A549 (cell line): ENCODE results near the gene FXN. TPM values are rescaled to one million over a fixed set of nuclear protein-coding genes. Genes with fewer than 3 reads are reported as not detected.

Experiments used
- ATAC-seq, 2 experiments: fragments of 200-7000 bp in 1 of 2; fragments of >200 bp in 1 of 2; cut with Nextera tagmentation in 1 of 2; cut with Tn5 transposase in 1 of 2; 3 replicates each; pipeline versions ENCODE4 v1.8.0 to v1.9.1; 2018 to 2020; ENCODE audit warnings: mild to moderate bottlenecking in 1 of 2, moderate library complexity in 1 of 2
- CTCF ChIA-PET: fragments of 300-600 bp; sonication (Branson Sonifier 250); formaldehyde crosslinking; extraction: SDS; loops from one replicate; lab custom pipeline; 2021; ENCODE audit warnings: antibody characterized with exemption, inconsistent platforms; lab: Yijun Ruan, JAX
- POLR2A ChIA-PET: fragments of 350-600 bp; formaldehyde crosslinking; extraction: SDS; loops from one replicate; lab custom pipeline; 2021; ENCODE audit warnings: antibody characterized with exemption, inconsistent platforms; lab: Yijun Ruan, JAX
- DNase-seq, 2 experiments: peaks; one replicate each; pipeline versions ENCODE4 v3.0.0 to v3.0.0-alpha.2; 2011 to 2016; ENCODE audit warnings: low read depth in 1 of 2, low spot score in 1 of 2
- FAIRE-seq: peaks from 2 replicates; lab custom pipeline; 2011; peaks lifted over from hg19 to GRCh38; lab: Jason Lieb, UNC
- H3K27ac ChIP-seq, 2 experiments: fragments of >200 bp; sonication (Bioruptor Twin); formaldehyde crosslinking; 3 replicates each; pipeline ENCODE4 v1.5.1; 2016 to 2017
- H3K4me1 ChIP-seq: fragments of >200 bp; sonication (Bioruptor Twin); formaldehyde crosslinking; 3 replicates; pipeline ENCODE4 v1.6.1; 2016
- H3K4me2 ChIP-seq: fragments of >200 bp; sonication (Bioruptor Twin); formaldehyde crosslinking; 3 replicates; pipeline ENCODE4 v1.6.1; 2016
- H3K4me3 ChIP-seq: fragments of >200 bp; sonication (Bioruptor Twin); formaldehyde crosslinking; 3 replicates; pipeline ENCODE4 v1.5.1; 2016
- H3K9me3 ChIP-seq: fragments of >200 bp; sonication (Bioruptor Twin); formaldehyde crosslinking; 3 replicates; pipeline ENCODE4 v1.6.1; 2016
- CBX2 ChIP-seq: fragments of 200-600 bp; sonication (generic); IDR thresholded peaks from 2 replicates; pipeline ENCODE4 v1.6.1; 2016; ENCODE audit warnings: low read depth, mild to moderate bottlenecking, borderline replicate concordance
- CEBPB ChIP-seq, 2 experiments: fragments of >200 bp in 1 of 2; sonication (Bioruptor Twin) in 1 of 2; formaldehyde crosslinking in 1 of 2; IDR thresholded peaks; 2 replicates each; pipeline ENCODE4 v1.6.1; 2012 to 2016
- CHD2 ChIP-seq: fragments of 150-350 bp; IDR thresholded peaks from 2 replicates; pipeline ENCODE4 v1.6.1; 2014; ENCODE audit warnings: low read length; ENCODE audit not compliant: partially characterized antibody
- EHF ChIP-seq: fragments of 250-450 bp; sonication (Bioruptor Pico); IDR thresholded peaks from 2 replicates; pipeline ENCODE4 v1.5.0; 2020; ENCODE audit warnings: mild to moderate bottlenecking
- EP300 ChIP-seq, 2 experiments: fragments of >200 bp; sonication (Bioruptor Twin); formaldehyde crosslinking; IDR thresholded peaks; 2 replicates in 1 of 2; 3 replicates in 1 of 2; pipeline ENCODE4 v1.6.1; 2016 to 2017
- FOXS1 ChIP-seq: fragments of 250-450 bp; sonication (Bioruptor Pico); IDR thresholded peaks from 2 replicates; pipeline ENCODE4 v1.5.0; 2020; ENCODE audit warnings: mild to moderate bottlenecking, moderate library complexity
- GATA3 ChIP-seq: IDR thresholded peaks from 2 replicates; pipeline ENCODE4 v1.6.1; 2012; ENCODE audit warnings: borderline replicate concordance
- HEYL ChIP-seq: fragments of 250-450 bp; sonication (Bioruptor Pico); IDR thresholded peaks from 2 replicates; pipeline ENCODE4 v1.8.0; 2021; ENCODE audit warnings: mild to moderate bottlenecking, moderate library complexity
- HMGXB4 ChIP-seq: fragments of 250-450 bp; sonication (Bioruptor Pico); IDR thresholded peaks from 2 replicates; pipeline ENCODE4 v1.5.0; 2021; ENCODE audit warnings: mild to moderate bottlenecking, moderate library complexity, borderline replicate concordance
- MAZ ChIP-seq: fragments of 150-350 bp; IDR thresholded peaks from 2 replicates; pipeline ENCODE4 v1.6.1; 2014; ENCODE audit warnings: antibody characterized with exemption, low read depth, low read length, borderline replicate concordance
- NPAS2 ChIP-seq: fragments of 250-450 bp; sonication (Bioruptor Pico); IDR thresholded peaks from 2 replicates; pipeline ENCODE4 v1.8.0; 2022; ENCODE audit warnings: mild to moderate bottlenecking, moderate library complexity, borderline replicate concordance
- RCOR1 ChIP-seq: fragments of 150-350 bp; IDR thresholded peaks from 2 replicates; pipeline ENCODE4 v1.6.1; 2014; ENCODE audit warnings: antibody characterized with exemption, low read length, low read depth
- REST ChIP-seq: fragments of 200-600 bp; sonication (generic); IDR thresholded peaks from 2 replicates; pipeline ENCODE4 v1.6.1; 2016; ENCODE audit warnings: antibody characterized with exemption, mild to moderate bottlenecking, moderate library complexity
- SMC3 ChIP-seq: fragments of >200 bp; sonication (Bioruptor Twin); formaldehyde crosslinking; IDR thresholded peaks from 3 replicates; pipeline ENCODE4 v1.6.1; 2018; ENCODE audit warnings: inconsistent platforms
- SREBF2 ChIP-seq: fragments of 450-650 bp; IDR thresholded peaks from 2 replicates; pipeline ENCODE4 v1.6.1; 2014; ENCODE audit warnings: mild to moderate bottlenecking, moderate library complexity
- TP53 ChIP-seq: fragments of 250-450 bp; sonication (Bioruptor Pico); IDR thresholded peaks from 2 replicates; pipeline ENCODE4 v1.5.0; 2021; ENCODE audit warnings: mild to moderate bottlenecking, moderate library complexity
- ZC3H11A ChIP-seq: fragments of 450-650 bp; IDR thresholded peaks from 2 replicates; pipeline ENCODE4 v1.6.1; 2014; ENCODE audit warnings: antibody characterized with exemption, mild to moderate bottlenecking
- ZFP36 ChIP-seq: fragments of 450-650 bp; IDR thresholded peaks from 2 replicates; pipeline ENCODE4 v1.6.1; 2014; ENCODE audit warnings: borderline replicate concordance; ENCODE audit not compliant: partially characterized antibody
- WGBS: methylation state at CpG from one replicate; pipeline ENCODE4 v1.1.6; 2017; ENCODE audit errors: missing lambda C conversion rate; 5-methylcytosine and 5-hydroxymethylcytosine counted together
- polyA plus RNA-seq, 4 experiments: library from polyadenylated mRNA; depleted of rRNA in 3 of 4; stranded (reverse); fragments of >200 nt; fragmentation: RNase III in 1 of 4; extraction: RNeasy Plus Mini Kit Qiagen cat#74134 plus additional on column Dnase treatment in 1 of 4; gene quantifications; 2 replicates in 3 of 4; 3 replicates in 1 of 4; pipeline ENCODE4 v1.2.3, GENCODE V29; 2011 to 2017
- TF ChIP-seq, protein P1 (sequence below): fragments of 250-450 bp; sonication (Bioruptor Pico); IDR thresholded peaks from 2 replicates; pipeline ENCODE4 v1.5.0; 2020; ENCODE audit warnings: low read depth, mild to moderate bottlenecking, moderate library complexity
- TF ChIP-seq, protein P2 (sequence below): fragments of >200 bp; sonication (Bioruptor Twin); formaldehyde crosslinking; IDR thresholded peaks from 3 replicates; pipeline ENCODE4 v1.5.1; 2016

Gene FXN
- polyA plus RNA-seq, 2 of the 4 experiments (the other 2 are of a cell fraction): 22.5 to 26.0 TPM

DNA sequence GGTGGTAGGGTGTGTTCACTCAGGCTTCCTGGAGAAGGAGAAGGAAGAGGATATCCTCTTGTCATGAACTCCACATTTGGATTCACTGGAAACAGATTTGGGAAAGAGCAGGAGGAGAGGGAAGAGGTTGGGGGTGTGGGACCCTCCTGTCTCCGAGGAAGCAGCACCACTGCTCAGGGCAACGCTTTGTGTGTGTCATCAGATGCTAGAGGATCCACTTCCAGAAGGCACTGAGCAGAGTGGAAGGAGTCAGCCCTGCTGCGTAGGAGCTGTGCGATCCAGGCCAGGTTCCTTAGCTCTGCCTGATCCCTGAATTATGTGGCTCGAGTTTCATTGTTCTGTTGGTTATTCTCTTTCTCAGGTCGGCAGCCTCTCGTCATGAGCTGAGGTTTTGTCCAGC is 101.2 kb downstream of the FXN start:
- ChIA-PET CTCF (interaction anchor here (1.1 to 1.5 kb wide), 2 partner anchors 27 to 79 kb away, joined by 3 read pairs; no protein-coding TSS in a partner anchor), POLR2A (no interaction called here)
- Histone ChIP-seq H3K9me3 (no peaks in the 10 kb centered on the region), H3K4me3 (no peak overlapping the region), H3K4me2 (no peak overlapping the region), H3K27ac (no peak overlapping the region), H3K4me1 (peaks cover 3% of the 10 kb centered on the region; the same call in 1 of the 3 replicates)
- TF ChIP-seq CHD2: no peak
- TF ChIP-seq ZC3H11A: no peak
- no peak for TF ChIP-seq HEYL (CRISPR knock-in tag)
- TF ChIP-seq MAZ: no peak
- TF ChIP-seq ZFP36: no peak
- TF ChIP-seq EHF (CRISPR knock-in tag): no peak
- TF ChIP-seq HMGXB4 (CRISPR knock-in tag): no peak
- TF ChIP-seq, protein P1, sequence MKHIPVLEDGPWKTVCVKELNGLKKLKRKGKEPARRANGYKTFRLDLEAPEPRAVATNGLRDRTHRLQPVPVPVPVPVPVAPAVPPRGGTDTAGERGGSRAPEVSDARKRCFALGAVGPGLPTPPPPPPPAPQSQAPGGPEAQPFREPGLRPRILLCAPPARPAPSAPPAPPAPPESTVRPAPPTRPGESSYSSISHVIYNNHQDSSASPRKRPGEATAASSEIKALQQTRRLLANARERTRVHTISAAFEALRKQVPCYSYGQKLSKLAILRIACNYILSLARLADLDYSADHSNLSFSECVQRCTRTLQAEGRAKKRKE (CRISPR knock-in tag): no peak
- 78% methylated on average over 7 of the region's 7 CpGs for WGBS
- FAIRE-seq (no peak), ATAC-seq (no peak), DNase-seq (no peak)

DNA sequence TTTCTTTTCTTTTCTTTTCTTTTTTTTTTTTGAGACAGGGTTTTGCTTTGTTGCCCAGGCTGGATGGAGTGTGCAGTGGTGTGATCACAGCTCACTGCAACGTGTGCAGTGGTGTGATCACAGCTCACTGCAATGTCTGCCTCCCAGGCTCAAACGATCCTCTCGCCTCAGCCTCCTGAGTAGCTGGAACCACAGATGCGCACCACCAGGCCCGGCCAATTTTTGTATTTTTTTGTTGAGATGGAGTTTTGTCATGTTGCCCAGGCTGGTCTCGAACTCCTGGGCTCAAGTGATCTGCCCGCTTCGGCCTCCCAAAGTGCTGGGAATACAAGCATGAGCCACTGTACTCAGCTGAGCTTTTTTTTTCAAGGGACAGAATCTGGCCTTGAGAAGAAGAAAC is 101.8 kb downstream of the FXN start:
- ChIA-PET POLR2A (no interaction called here), CTCF (interaction anchor here (1.1 to 1.5 kb wide), 2 partner anchors 27 to 79 kb away, joined by 3 read pairs; no protein-coding TSS in a partner anchor)
- 83% methylated on average over 8 of the region's 8 CpGs for WGBS
- no peaks in the 10 kb centered on the region for H3K4me1 ChIP-seq
- FAIRE-seq: no peak
- no peak for ATAC-seq
- no peak overlapping the region for H3K4me3 ChIP-seq
- H3K4me2 ChIP-seq: no peak overlapping the region
- TF ChIP-seq CHD2: no peak
- no peak for TF ChIP-seq RCOR1
- TF ChIP-seq REST: no peak
- TF ChIP-seq CEBPB (IDR thresholded peaks at IDR 0.05): no peak
- no peak for TF ChIP-seq NPAS2 (CRISPR knock-in tag)
- no peak for TF ChIP-seq EHF (CRISPR knock-in tag)
- no peak for TF ChIP-seq ZFP36
- no peak for TF ChIP-seq FOXS1 (CRISPR knock-in tag)
- no peak for TF ChIP-seq TP53 (CRISPR knock-in tag)
- TF ChIP-seq HEYL (CRISPR knock-in tag): no peak
- TF ChIP-seq, protein P2, sequence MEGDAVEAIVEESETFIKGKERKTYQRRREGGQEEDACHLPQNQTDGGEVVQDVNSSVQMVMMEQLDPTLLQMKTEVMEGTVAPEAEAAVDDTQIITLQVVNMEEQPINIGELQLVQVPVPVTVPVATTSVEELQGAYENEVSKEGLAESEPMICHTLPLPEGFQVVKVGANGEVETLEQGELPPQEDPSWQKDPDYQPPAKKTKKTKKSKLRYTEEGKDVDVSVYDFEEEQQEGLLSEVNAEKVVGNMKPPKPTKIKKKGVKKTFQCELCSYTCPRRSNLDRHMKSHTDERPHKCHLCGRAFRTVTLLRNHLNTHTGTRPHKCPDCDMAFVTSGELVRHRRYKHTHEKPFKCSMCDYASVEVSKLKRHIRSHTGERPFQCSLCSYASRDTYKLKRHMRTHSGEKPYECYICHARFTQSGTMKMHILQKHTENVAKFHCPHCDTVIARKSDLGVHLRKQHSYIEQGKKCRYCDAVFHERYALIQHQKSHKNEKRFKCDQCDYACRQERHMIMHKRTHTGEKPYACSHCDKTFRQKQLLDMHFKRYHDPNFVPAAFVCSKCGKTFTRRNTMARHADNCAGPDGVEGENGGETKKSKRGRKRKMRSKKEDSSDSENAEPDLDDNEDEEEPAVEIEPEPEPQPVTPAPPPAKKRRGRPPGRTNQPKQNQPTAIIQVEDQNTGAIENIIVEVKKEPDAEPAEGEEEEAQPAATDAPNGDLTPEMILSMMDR: no peak
- TF ChIP-seq MAZ: no peak
- no peak for TF ChIP-seq EP300 (IDR thresholded peaks at IDR 0.05)
- TF ChIP-seq CBX2: no peak
- TF ChIP-seq GATA3: no peak
- no peak for TF ChIP-seq SREBF2
- TF ChIP-seq SMC3: no peak
- no peak overlapping the region for H3K27ac ChIP-seq
- DNase-seq: no peak
- no peaks in the 10 kb centered on the region for H3K9me3 ChIP-seq
